Muscle of leg (tissue), 11 donors: ENCODE data around the gene HHAT. TPM values are rescaled to one million over a fixed set of nuclear protein-coding genes. Genes with fewer than 3 reads are reported as not detected.
"Not testable (repeated sequence)": the region's sequence is repeated elsewhere in the genome, so short reads cannot be mapped to it uniquely, and the experiment has no call there.

Source experiments
- DNase-seq: peaks from one replicate; pipeline ENCODE4 v3.0.0; 2013
- H3K27ac ChIP-seq: one replicate; pipeline ENCODE4 v1.5.1; 2013; ENCODE audit warnings: mild to moderate bottlenecking, low read length, control low read depth
- H3K27me3 ChIP-seq: one replicate; pipeline ENCODE4 v1.6.1; 2013; ENCODE audit warnings: low read length; ENCODE audit not compliant: control insufficient read depth, insufficient read depth
- H3K36me3 ChIP-seq: one replicate; pipeline ENCODE4 v1.6.1; 2013; ENCODE audit warnings: low read length; ENCODE audit not compliant: control insufficient read depth, insufficient read depth
- H3K4me1 ChIP-seq: one replicate; pipeline ENCODE4 v1.6.1; 2013; ENCODE audit warnings: low read length; ENCODE audit not compliant: control insufficient read depth, insufficient read depth
- H3K4me3 ChIP-seq: one replicate; pipeline ENCODE4 v1.5.1; 2013; ENCODE audit warnings: low read length, control low read depth
- H3K9me3 ChIP-seq: replicated peaks from 2 replicates; pipeline ENCODE4 v1.6.1; 2013; ENCODE audit warnings: low read depth, low read length; ENCODE audit not compliant: control insufficient read depth
- WGBS: methylation state at CpG from one replicate; pipeline ENCODE4 v1.1.5; 2013; ENCODE audit warnings: missing lambda C conversion rate; ENCODE audit not compliant: insufficient coverage; 5-methylcytosine and 5-hydroxymethylcytosine counted together
- polyA plus RNA-seq, 8 donors: library from polyadenylated mRNA; unstranded; fragments of 120-200 nt; gene quantifications; one replicate each; pipeline versions ENCODE4 v1.2.1 to v1.2.3, GENCODE V29; 2013; ENCODE audit warnings: inconsistent platforms in 1 of 8, low replicate concordance in 1 of 8; ENCODE audit not compliant: insufficient read length in 8 of 8, insufficient read depth in 1 of 8
- total RNA-seq: library from RNA; stranded (reverse); fragments of 120-200 nt; gene quantifications from one replicate; pipeline ENCODE4 v1.2.4, GENCODE V29; 2013

Gene HHAT
- total and polyA plus RNA-seq, 9 donors, result 3.8 to 6.6 (median 4.5) TPM

- H3K4me3 ChIP-seq, H3K4me1 ChIP-seq, DNase-seq, H3K27ac ChIP-seq, H3K9me3 ChIP-seq, H3K36me3 ChIP-seq, H3K27me3 ChIP-seq: not testable (repeated sequence)
- WGBS, result no CpG with 5 or more reads among the region's 1 CpG
Measured at GRCh38 chr1:210426696-210427095, 98.0 kb downstream of the HHAT start.

- H3K4me3 ChIP-seq, result no peak overlapping the region
- no peaks in the 10 kb centered on the region for H3K9me3 ChIP-seq
- 93% methylated on average over 3 of the region's 7 CpGs for WGBS
Measured at GRCh38 chr1:210428696-210429095, 100.0 kb downstream of the HHAT start.

GRCh38 chr1:210434223-210434622 is 105.5 kb downstream of the HHAT start:
- H3K9me3 ChIP-seq, result no peaks in the 10 kb centered on the region
- H3K36me3 ChIP-seq, result no peaks in the 10 kb centered on the region
- no peak overlapping the region for H3K4me3 ChIP-seq
- DNase-seq, result no peak
- H3K27me3 ChIP-seq, result no peaks in the 10 kb centered on the region
- H3K4me1 ChIP-seq, result peaks cover 11% of the 10 kb centered on the region
- WGBS, result 86% methylated on average over 1 of the region's 4 CpGs
- H3K27ac ChIP-seq, result no peak overlapping the region

More at GRCh38 chr1:210428696-210429095, 100.0 kb downstream of the HHAT start:
- no peaks in the 10 kb centered on the region for H3K36me3 ChIP-seq
- no peaks in the 10 kb centered on the region for H3K4me1 ChIP-seq
- no peak overlapping the region for H3K27ac ChIP-seq
- DNase-seq, result no peak
- no peaks in the 10 kb centered on the region for H3K27me3 ChIP-seq

GRCh38 chr1:210437111-210437510 is 108.4 kb downstream of the HHAT start:
- H3K4me3 ChIP-seq, result no peak overlapping the region
- no peak overlapping the region for H3K27ac ChIP-seq
- no peaks in the 10 kb centered on the region for H3K9me3 ChIP-seq
- no peaks in the 10 kb centered on the region for H3K27me3 ChIP-seq
- DNase-seq, result no peak
- 96% methylated on average over 6 of the region's 6 CpGs for WGBS
- peaks cover 33% of the 10 kb centered on the region for H3K4me1 ChIP-seq
- H3K36me3 ChIP-seq, result no peaks in the 10 kb centered on the region

- no peaks in the 10 kb centered on the region for H3K27me3 ChIP-seq
- no peaks in the 10 kb centered on the region for H3K36me3 ChIP-seq
- H3K4me3 ChIP-seq, result no peak overlapping the region
- no peak overlapping the region for H3K27ac ChIP-seq
- peak; percentile 9 for DNase-seq
- H3K9me3 ChIP-seq, result no peaks in the 10 kb centered on the region
- peaks cover 33% of the 10 kb centered on the region for H3K4me1 ChIP-seq
- WGBS, result no CpG with 5 or more reads among the region's 1 CpG
Measured at GRCh38 chr1:210437781-210438180, 109.1 kb downstream of the HHAT start.

- Histone ChIP-seq H3K36me3 (no peaks in the 10 kb centered on the region), H3K4me1 (peaks cover 33% of the 10 kb centered on the region), H3K27me3 (no peaks in the 10 kb centered on the region), H3K4me3 (no peak overlapping the region), H3K27ac (peak overlapping the region; percentile 62), H3K9me3 (no peaks in the 10 kb centered on the region)
- 29% methylated on average over 1 of the region's 7 CpGs for WGBS
- peak; percentile 88 for DNase-seq
Measured at GRCh38 chr1:210438928-210439841, 110.5 kb downstream of the HHAT start.

GRCh38 chr1:210440081-210440480 is 111.4 kb downstream of the HHAT start:
- Histone ChIP-seq H3K27ac (peak overlapping the region; percentile 1), H3K27me3 (no peaks in the 10 kb centered on the region), H3K4me1 (peaks cover 33% of the 10 kb centered on the region), H3K36me3 (no peaks in the 10 kb centered on the region), H3K9me3 (no peaks in the 10 kb centered on the region), H3K4me3 (no peak overlapping the region)
- 0% methylated on average over 1 of the region's 3 CpGs for WGBS
- no peak for DNase-seq

GRCh38 chr1:210441028-210441427 is 112.3 kb downstream of the HHAT start:
- H3K36me3 ChIP-seq, result no peaks in the 10 kb centered on the region
- no peaks in the 10 kb centered on the region for H3K9me3 ChIP-seq
- H3K27me3 ChIP-seq, result no peaks in the 10 kb centered on the region
- 100% methylated on average over 1 of the region's 1 CpG for WGBS
- DNase-seq, result no peak
- peaks cover 38% of the 10 kb centered on the region for H3K4me1 ChIP-seq
- H3K4me3 ChIP-seq, result no peak overlapping the region
- H3K27ac ChIP-seq, result no peak overlapping the region

- no peaks in the 10 kb centered on the region for H3K36me3 ChIP-seq
- H3K27ac ChIP-seq, result no peak overlapping the region
Measured at GRCh38 chr1:210445485-210445884, 116.8 kb downstream of the HHAT start.

GRCh38 chr1:210445931-210446330 is 117.2 kb downstream of the HHAT start:
- peaks cover 15% of the 10 kb centered on the region for H3K4me1 ChIP-seq
- WGBS, result 77% methylated on average over 5 of the region's 7 CpGs
- no peak overlapping the region for H3K4me3 ChIP-seq
- no peaks in the 10 kb centered on the region for H3K9me3 ChIP-seq
- no peak overlapping the region for H3K27ac ChIP-seq
- no peak for DNase-seq
- no peaks in the 10 kb centered on the region for H3K27me3 ChIP-seq
- no peaks in the 10 kb centered on the region for H3K36me3 ChIP-seq

More at GRCh38 chr1:210445485-210445884, 116.8 kb downstream of the HHAT start:
- Histone ChIP-seq H3K27me3 (no peaks in the 10 kb centered on the region), H3K4me3 (no peak overlapping the region), H3K9me3 (no peaks in the 10 kb centered on the region), H3K4me1 (peaks cover 19% of the 10 kb centered on the region)
- DNase-seq, result no peak
